Astrocyte of the spinal cord (primary cell): Measurements from ENCODE around the gene AOC1.

ENCODE experiments used
- DNase-seq: peaks from one replicate; pipeline ENCODE4 v3.0.0; 2011; ENCODE audit warnings: low read depth, low spot score
- H3K4me3 ChIP-seq: 2 replicates; pipeline ENCODE4 v1.5.1; 2011; ENCODE audit warnings: low read depth, mild to moderate bottlenecking, low read length, moderate library complexity
- CTCF ChIP-seq: IDR thresholded peaks from 2 replicates; pipeline ENCODE4 v1.5.1; 2012; ENCODE audit warnings: low read depth, mild to moderate bottlenecking, low read length, inconsistent platforms
- in situ Hi-C: cut with HindIII; loops from 2 replicates; pipeline ENCODE4 v1.10.0; 2017; ENCODE audit warnings: low sequenced_read_pairs

Gene AOC1

DNA sequence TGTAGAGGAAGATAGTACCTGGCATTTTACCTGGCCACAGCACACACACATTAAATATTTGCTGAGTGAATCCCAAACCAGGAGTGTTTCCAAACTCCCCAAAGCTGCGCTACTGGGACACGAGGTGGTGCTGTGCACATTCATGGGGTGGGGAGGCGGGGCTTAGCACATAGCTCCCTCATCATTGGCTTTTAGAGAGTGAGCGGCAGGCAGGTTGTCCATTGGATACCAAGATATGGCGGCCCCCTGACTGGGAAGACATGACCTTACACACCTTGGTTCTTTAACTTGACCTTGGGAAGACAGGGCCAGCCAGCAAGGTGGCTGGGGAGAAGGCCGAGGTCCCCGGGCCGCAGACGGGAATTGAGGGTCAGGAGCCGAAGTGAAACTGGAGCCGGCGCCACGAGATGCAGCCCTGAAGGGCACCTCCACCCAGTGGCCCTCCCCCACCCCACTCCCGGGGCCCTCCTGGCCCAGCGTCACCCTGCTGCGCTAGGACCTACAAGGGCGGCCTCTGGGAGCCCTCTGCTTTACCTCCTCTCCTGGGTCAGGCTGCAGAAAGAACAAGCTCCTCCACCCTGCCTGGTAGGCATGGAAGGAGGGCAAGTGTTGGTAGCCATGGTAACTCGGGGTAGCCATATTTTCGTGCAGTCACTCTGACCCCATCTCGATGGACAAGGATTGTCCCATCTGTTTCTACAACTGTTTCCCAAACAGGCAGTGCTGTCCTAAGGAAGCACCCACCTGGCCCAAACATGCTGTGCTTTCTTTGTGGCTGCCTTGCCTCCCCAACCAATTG, 27.7 kb upstream of the AOC1 start:
- in situ Hi-C loops, result no loop called here
- no peak overlapping the region for H3K4me3 ChIP-seq
- no peak for TF ChIP-seq CTCF
- DNase-seq, result no peak

DNA sequence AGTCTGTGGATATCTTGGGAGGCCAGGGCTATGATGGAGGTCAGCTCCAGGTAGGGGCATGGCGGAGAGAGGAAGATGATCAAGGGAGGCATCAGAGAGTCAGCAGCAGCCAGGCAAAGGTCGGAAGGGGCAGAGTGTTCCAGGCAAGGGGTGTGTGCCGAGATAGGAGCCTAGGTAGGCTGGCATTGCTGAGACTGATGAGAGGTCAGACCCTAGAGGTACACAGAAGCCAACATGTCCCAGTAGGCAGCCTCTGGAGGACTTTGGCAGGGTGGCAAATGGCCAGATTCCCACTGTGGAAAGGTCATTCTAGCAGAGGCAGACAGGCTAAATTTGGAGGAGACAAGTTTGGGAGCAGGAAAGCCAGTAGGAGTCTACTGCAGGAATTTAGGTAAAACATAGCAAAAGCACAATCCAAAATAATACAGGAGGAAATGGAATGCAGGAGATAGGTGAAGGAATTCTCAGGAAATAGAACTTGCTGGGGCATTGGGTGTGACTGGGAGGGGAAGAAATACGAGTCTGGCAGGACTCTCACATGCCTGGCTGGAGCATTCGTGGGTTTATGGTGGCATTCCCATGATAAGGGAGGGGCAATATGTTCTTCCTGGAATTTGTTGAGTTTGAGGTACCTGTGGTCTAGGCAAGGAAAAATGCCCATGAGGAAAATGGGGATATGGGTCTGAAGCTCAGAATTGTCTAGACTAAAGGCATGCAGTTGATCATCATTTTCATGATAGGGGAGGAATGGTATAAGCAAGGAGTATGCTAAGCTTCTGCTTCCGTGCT, 26.1 kb upstream of the AOC1 start:
- in situ Hi-C loops, result no loop called here
- no peak overlapping the region for H3K4me3 ChIP-seq
- DNase-seq, result no peak
- TF ChIP-seq CTCF, result no peak

GRCh38 chr7:150828384-150828783, 23.9 kb upstream of the AOC1 start:
- no peak overlapping the region for H3K4me3 ChIP-seq
- no peak for TF ChIP-seq CTCF
- no peak for DNase-seq
- in situ Hi-C loops, result no loop called here

GRCh38 chr7:150829426-150829825, 22.9 kb upstream of the AOC1 start:
- no peak for TF ChIP-seq CTCF
- in situ Hi-C loops, result no loop called here
- H3K4me3 ChIP-seq, result no peak overlapping the region
- no peak for DNase-seq

DNA sequence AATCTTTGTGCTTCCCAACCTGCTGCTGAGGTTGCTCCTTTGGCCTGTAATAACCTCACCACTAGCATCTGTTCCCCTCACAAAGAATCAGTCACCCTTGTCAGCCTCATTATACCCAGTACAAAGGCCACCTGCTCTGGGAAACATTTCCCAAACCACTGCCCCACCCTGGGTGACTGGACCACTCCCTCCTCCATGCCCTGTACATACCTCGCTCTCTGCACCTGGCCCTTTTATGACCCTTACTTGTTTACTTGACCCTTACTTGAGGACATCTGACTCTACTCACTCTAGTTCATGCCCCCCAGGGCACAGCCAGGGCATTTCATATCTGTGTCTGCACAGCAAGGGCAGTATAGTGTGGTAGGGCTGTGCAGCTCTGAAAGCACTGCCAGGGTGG, 21.4 kb upstream of the AOC1 start:
- no peak for TF ChIP-seq CTCF
- in situ Hi-C loops, result no loop called here
- DNase-seq, result no peak
- no peak overlapping the region for H3K4me3 ChIP-seq

DNA sequence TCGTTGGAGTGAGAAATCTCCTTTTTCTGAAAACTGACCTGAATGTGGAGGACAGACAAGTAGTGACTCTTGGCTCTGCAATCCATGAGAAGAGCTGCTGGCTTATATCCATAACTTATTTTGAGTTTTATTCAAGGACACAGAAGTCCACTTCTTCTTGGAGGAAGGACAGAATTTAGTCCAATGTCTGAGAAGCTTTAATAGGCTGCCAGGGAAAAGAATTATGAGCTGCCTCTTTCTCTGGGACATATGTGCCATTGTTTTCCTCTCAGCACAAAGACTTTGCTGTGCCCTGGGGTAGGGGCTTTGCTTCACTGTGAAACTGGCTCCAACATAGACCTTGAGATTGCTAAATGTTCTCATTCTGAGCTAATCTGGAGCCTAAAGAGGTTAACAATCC, 20.5 kb upstream of the AOC1 start:
- H3K4me3 ChIP-seq, result no peak overlapping the region
- TF ChIP-seq CTCF, result no peak
- in situ Hi-C loops, result no loop called here
- no peak for DNase-seq
